ENCODE data around the gene TMCC3.

DNA sequence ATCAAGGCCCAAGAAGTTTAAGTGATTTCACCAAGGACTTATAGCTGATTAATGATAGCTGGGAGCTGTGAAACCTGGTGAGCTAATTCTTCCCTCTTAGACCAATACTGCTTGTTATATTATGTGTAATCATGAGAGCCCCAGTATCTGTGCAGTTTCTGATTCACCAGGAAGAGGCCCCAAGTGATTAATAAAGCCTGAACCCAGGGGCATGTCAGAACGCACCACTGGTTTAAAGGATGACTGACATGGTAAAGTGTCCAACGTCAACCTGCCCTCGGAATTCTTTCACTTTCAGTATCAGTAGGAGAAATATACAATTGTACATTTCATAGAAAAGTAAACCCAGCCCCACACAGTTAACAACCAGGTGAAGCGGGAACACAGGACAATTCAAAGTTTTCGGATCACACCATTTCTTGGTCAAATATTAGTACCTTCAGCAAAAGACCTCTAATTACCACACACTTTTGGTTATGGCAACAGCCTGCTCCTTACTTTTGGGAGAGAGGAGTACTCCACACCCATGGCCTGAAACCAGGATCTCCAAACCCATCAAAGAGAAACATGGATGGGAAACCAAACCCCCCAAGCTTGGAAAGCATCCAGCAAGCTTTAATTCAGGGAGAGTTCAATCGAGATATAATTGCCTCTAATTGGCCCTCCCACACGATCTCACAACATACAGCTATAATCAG is 28.5 kb downstream of the TMCC3 start:
- no peak for TF ChIP-seq EZH2 (IDR thresholded peaks at IDR 0.05; ENCODE audit: low read length)
- TF ChIP-seq, protein P1, sequence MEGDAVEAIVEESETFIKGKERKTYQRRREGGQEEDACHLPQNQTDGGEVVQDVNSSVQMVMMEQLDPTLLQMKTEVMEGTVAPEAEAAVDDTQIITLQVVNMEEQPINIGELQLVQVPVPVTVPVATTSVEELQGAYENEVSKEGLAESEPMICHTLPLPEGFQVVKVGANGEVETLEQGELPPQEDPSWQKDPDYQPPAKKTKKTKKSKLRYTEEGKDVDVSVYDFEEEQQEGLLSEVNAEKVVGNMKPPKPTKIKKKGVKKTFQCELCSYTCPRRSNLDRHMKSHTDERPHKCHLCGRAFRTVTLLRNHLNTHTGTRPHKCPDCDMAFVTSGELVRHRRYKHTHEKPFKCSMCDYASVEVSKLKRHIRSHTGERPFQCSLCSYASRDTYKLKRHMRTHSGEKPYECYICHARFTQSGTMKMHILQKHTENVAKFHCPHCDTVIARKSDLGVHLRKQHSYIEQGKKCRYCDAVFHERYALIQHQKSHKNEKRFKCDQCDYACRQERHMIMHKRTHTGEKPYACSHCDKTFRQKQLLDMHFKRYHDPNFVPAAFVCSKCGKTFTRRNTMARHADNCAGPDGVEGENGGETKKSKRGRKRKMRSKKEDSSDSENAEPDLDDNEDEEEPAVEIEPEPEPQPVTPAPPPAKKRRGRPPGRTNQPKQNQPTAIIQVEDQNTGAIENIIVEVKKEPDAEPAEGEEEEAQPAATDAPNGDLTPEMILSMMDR (optimal IDR thresholded peaks at IDR 0.05 in 1 of 3, IDR thresholded peaks at IDR 0.05 in 1 of 3, conservative IDR thresholded peaks at IDR 0.05 in 1 of 3; ENCODE audit: extremely low read depth in 1 of 3, insufficient read depth in 2 of 3, low read length in 3 of 3), result no peak

Measured in keratinocyte (primary cell).